HEK293 (cell line): Measurements from ENCODE around the gene CUL7.

Experiments used
- CTCF ChIA-PET: fragments of 350-600 bp; formaldehyde crosslinking; extraction: SDS; loops from one replicate; lab custom pipeline; 2021; ENCODE audit warnings: antibody characterized with exemption; lab: Yijun Ruan, JAX
- POLR2A ChIA-PET: fragments of 300-600 bp; formaldehyde crosslinking; extraction: SDS; loops from one replicate; lab custom pipeline; 2020; ENCODE audit warnings: antibody characterized with exemption, inconsistent platforms; lab: Yijun Ruan, JAX
- H3K27ac ChIP-seq: fragments of 200-500 bp; sonication (Bioruptor generic); 2 replicates; pipeline ENCODE4 v1.5.1; 2014; ENCODE audit warnings: low read depth, low read length, control low read depth, inconsistent platforms; ENCODE audit errors: extremely low read depth
- H3K36me3 ChIP-seq, 2 experiments: fragments of 200-500 bp in 1 of 2; sonication (Bioruptor generic) in 1 of 2; 1 replicate in 1 of 2; 2 replicates in 1 of 2; pipeline ENCODE4 v1.5.1; 2014 to 2017; ENCODE audit warnings: inconsistent platforms in 2 of 2, low read length in 2 of 2; ENCODE audit not compliant: control insufficient read depth in 2 of 2, insufficient read depth in 1 of 2
- H3K4me1 ChIP-seq: fragments of 200-500 bp; sonication (Bioruptor generic); 2 replicates; pipeline ENCODE4 v1.5.1; 2014; ENCODE audit warnings: mild to moderate bottlenecking, low read length, inconsistent platforms; ENCODE audit not compliant: control insufficient read depth, insufficient read depth
- H3K4me3 ChIP-seq: 2 replicates; pipeline ENCODE4 v1.5.1; 2011; ENCODE audit warnings: low read depth, mild to moderate bottlenecking, control low read depth, low read length, moderate library complexity
- H3K9me3 ChIP-seq: fragments of 200-500 bp; sonication (Bioruptor generic); 2 replicates; pipeline ENCODE4 v1.5.1; 2014; ENCODE audit warnings: low read depth, low read length, inconsistent platforms; ENCODE audit not compliant: control insufficient read depth, insufficient read depth
- GFI1B ChIP-seq: fragments of 450-650 bp; formaldehyde crosslinking; IDR thresholded peaks from 2 replicates; pipeline ENCODE4 v1.5.1; 2016; ENCODE audit warnings: missing biosample characterization, missing genetic modification characterization
- HOXD13 ChIP-seq: sonication (generic); formaldehyde crosslinking; IDR thresholded peaks from 2 replicates; pipeline ENCODE4 v1.8.0; 2022; ENCODE audit warnings: missing genetic modification reagents, borderline replicate concordance
- PRDM1 ChIP-seq: fragments of 450-650 bp; formaldehyde crosslinking; IDR thresholded peaks from 2 replicates; pipeline ENCODE4; 2016; ENCODE audit warnings: missing biosample characterization, missing genetic modification characterization
- SP3 ChIP-seq: fragments of 450-650 bp; formaldehyde crosslinking; IDR thresholded peaks from 2 replicates; pipeline ENCODE4 v1.5.1; 2016; ENCODE audit warnings: missing biosample characterization, missing genetic modification characterization
- TCF7L2 ChIP-seq: IDR thresholded peaks from 2 replicates; pipeline ENCODE4 v1.6.1; 2011; ENCODE audit warnings: low read depth, mild to moderate bottlenecking, inconsistent platforms, low read length, moderate library complexity, borderline replicate concordance
- ZIC2 ChIP-seq: fragments of 450-650 bp; formaldehyde crosslinking; IDR thresholded peaks from 2 replicates; pipeline ENCODE4 v1.5.1; 2016; ENCODE audit warnings: missing biosample characterization, missing genetic modification characterization
- ZNF114 ChIP-seq: fragments of 450-650 bp; formaldehyde crosslinking; IDR thresholded peaks from 2 replicates; pipeline ENCODE4 v1.5.0; 2017; ENCODE audit warnings: missing biosample characterization, missing genetic modification characterization
- ZNF311 ChIP-seq: fragments of 450-650 bp; formaldehyde crosslinking; IDR thresholded peaks from 2 replicates; pipeline ENCODE4 v1.5.1; 2017; ENCODE audit warnings: missing biosample characterization, missing genetic modification characterization, borderline replicate concordance
- ZNF335 ChIP-seq: fragments of 450-650 bp; formaldehyde crosslinking; conservative IDR thresholded peaks from 2 replicates; pipeline ENCODE4 v1.5.1; 2016; ENCODE audit warnings: missing biosample characterization, missing genetic modification characterization
- ZNF521 ChIP-seq: fragments of 450-650 bp; formaldehyde crosslinking; IDR thresholded peaks from 2 replicates; pipeline ENCODE4 v1.5.1; 2017; ENCODE audit warnings: missing biosample characterization, mild to moderate bottlenecking, missing genetic modification characterization
- ZNF585B ChIP-seq: fragments of 450-650 bp; formaldehyde crosslinking; IDR thresholded peaks from 2 replicates; pipeline ENCODE4 v1.5.1; 2016; ENCODE audit warnings: missing biosample characterization, missing genetic modification characterization
- ZNF664 ChIP-seq: fragments of 450-650 bp; formaldehyde crosslinking; IDR thresholded peaks from 2 replicates; pipeline ENCODE4 v1.5.1; 2016; ENCODE audit warnings: missing biosample characterization, missing genetic modification characterization
- ZSCAN30 ChIP-seq: fragments of 450-650 bp; IDR thresholded peaks from 2 replicates; pipeline ENCODE4 v1.5.1; 2018; ENCODE audit warnings: missing biosample characterization, mild to moderate bottlenecking, missing genetic modification characterization, moderate library complexity
- TF ChIP-seq, protein P1 (sequence below): fragments of 450-650 bp; formaldehyde crosslinking; IDR thresholded peaks from 2 replicates; pipeline ENCODE4 v1.5.1; 2016; ENCODE audit warnings: missing biosample characterization, missing genetic modification characterization

Gene CUL7

GRCh38 chr6:43037706-43038105 lies 15.9 kb downstream of the CUL7 start:
- peaks cover 44 to 83% of the 10 kb centered on the region in 2 experiments for H3K36me3 ChIP-seq

GRCh38 chr6:43037197-43037596 lies 16.5 kb downstream of the CUL7 start:
- POLR2A ChIA-PET: interaction anchor here (0.7 to 5.0 kb wide), 4 partner anchors 16 to 1138 kb away, joined by 3 to 22 read pairs (median 8); partner anchors contain the start of genes CUL7 and RRP36
- Histone ChIP-seq H3K36me3 (peaks cover 44 to 83% of the 10 kb centered on the region in 2 experiments), H3K4me3 (no peak overlapping the region), H3K4me1 (no peaks in the 10 kb centered on the region), H3K27ac (no peak overlapping the region), H3K9me3 (no peaks in the 10 kb centered on the region)
- TF ChIP-seq GFI1B (tag by site-specific recombination) (no peak), ZNF585B (tag by site-specific recombination) (no peak)
- CTCF ChIA-PET: interaction anchor here (0.7 to 1.5 kb wide), 4 partner anchors 14 to 399 kb away, joined by 3 to 4 read pairs (median 3); no protein-coding TSS in a partner anchor

More at GRCh38 chr6:43037706-43038105, 15.9 kb downstream of the CUL7 start:
- no peaks in the 10 kb centered on the region for H3K4me1 ChIP-seq
- no peaks in the 10 kb centered on the region for H3K9me3 ChIP-seq
- no peak for TF ChIP-seq TCF7L2
- H3K27ac ChIP-seq: no peak overlapping the region
- ChIA-PET CTCF (interaction anchor here (0.7 to 1.5 kb wide), 4 partner anchors 14 to 400 kb away, joined by 3 to 4 read pairs (median 3); no protein-coding TSS in a partner anchor), POLR2A (interaction anchor here (1.0 to 3.3 kb wide), 2 partner anchors 16 to 137 kb away, joined by 3 to 13 read pairs; partner anchors contain the start of gene CUL7)
- H3K4me3 ChIP-seq: no peak overlapping the region

DNA sequence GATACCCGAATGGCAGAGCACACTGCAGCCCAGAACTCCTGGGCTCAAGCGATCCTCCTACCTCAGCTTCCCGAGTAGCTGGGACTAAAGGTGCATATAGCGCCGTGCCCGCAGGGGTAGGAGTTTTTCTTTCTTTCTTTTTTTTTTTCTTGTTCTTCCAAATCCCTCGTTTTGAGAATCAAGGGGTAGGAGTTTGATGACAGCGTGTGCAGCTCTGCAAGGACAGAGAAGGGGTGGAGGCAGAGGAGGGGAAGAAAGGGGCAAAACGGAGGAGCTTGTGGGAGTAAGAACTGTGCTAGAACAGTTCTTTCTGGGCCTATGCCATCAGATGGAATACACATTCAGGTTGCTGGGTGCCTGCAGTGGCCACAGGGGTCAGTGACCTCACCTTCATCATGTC lies 16.9 kb downstream of the CUL7 start:
- POLR2A ChIA-PET: interaction anchor here (0.7 to 5.0 kb wide), 5 partner anchors 16 to 1301 kb away, joined by 3 to 22 read pairs (median 3); partner anchors contain the start of genes CUL7, KLHDC3, MEA1 and RRP36
- Histone ChIP-seq H3K4me1 (no peaks in the 10 kb centered on the region), H3K4me3 (no peak overlapping the region), H3K9me3 (no peaks in the 10 kb centered on the region), H3K36me3 (peaks cover 48 to 84% of the 10 kb centered on the region in 2 experiments), H3K27ac (no peak overlapping the region)
- TF ChIP-seq ZSCAN30 (tag by site-specific recombination): no peak
- CTCF ChIA-PET: interaction anchor here (1.5 kb wide), 1 partner anchor 107 kb away, joined by 3 read pairs; no protein-coding TSS in a partner anchor

DNA sequence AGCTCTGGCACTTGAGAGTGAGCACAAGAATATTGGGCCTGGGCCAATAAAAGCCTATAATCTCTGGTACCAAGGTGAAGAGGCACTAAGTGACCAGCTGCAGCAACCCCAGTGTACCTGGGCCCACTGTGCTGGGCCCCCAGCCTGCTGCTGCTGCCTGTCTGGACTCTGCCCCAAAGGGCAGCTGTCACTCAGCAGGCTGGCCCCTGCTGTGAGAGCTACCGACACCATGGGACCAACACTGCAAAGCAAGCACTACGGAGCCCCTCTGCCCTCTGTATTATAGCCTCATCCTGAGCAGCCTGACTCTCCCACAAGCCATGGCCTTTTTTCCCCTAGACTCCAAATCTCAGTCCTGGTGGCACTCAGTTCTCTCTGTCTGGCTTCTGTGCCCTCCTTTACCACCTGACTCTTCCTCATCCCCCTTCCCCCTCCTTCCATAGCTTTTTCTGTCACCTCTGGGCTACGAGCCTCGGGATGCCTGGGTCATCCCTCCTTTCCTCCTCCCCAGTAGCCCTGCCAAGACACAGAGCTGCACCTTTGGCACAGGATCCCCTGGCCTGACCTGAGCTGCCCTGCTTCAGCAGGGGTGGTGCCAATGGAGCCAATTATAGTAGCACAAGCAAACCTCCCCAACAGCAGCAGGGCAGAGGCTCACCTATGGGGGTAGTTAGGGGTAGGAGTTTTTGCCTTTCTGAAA lies 18.0 kb downstream of the CUL7 start:
- POLR2A ChIA-PET: interaction anchor here (0.6 to 5.0 kb wide), 7 partner anchors 10 to 41 kb away, joined by 3 to 22 read pairs (median 4); partner anchors contain the start of genes CUL7, KLC4, KLHDC3 and MEA1
- TF ChIP-seq SP3 (tag by site-specific recombination): no peak
- 0 out of 2 replicates have a peak, but pooled peaks have one; percentile 19 for TF ChIP-seq ZIC2 (tag by site-specific recombination)
- no peak for TF ChIP-seq PRDM1 (tag by site-specific recombination)
- no peak overlapping the region for H3K4me3 ChIP-seq
- no peaks in the 10 kb centered on the region for H3K9me3 ChIP-seq
- CTCF ChIA-PET: interaction anchor here (0.6 to 1.4 kb wide), 4 partner anchors 10 to 108 kb away, joined by 3 to 4 read pairs (median 3); no protein-coding TSS in a partner anchor
- H3K36me3 ChIP-seq: peaks cover 41 to 79% of the 10 kb centered on the region in 2 experiments
- 0 out of 2 replicates have a peak overlapping the region, but pooled peaks have one; percentile 37 for H3K27ac ChIP-seq
- no peaks in the 10 kb centered on the region for H3K4me1 ChIP-seq

DNA sequence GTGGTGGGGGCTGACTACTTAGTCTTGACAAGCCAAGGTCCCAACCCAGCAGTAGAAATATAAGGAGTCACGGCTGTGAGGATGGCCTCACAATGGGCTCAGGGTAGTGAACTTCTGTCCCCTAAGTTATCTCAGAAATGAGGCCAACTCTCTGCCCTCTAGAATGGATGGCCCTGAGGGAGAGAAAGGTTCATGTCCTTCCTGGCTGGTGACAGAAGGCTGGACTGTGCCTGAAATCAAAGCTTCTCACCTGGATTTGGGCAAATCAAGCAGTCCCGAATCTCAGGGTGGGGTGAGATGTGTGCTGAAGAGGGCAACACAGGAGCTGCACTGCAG lies 19.5 kb downstream of the CUL7 start:
- POLR2A ChIA-PET: interaction anchor here (2.0 to 5.0 kb wide), 3 partner anchors 10 to 25 kb away, joined by 5 to 22 read pairs (median 13); partner anchors contain the start of genes KLC4, MRPL2 and RRP36
- Histone ChIP-seq H3K36me3 (peaks cover 50 to 78% of the 10 kb centered on the region in 2 experiments), H3K4me1 (no peaks in the 10 kb centered on the region), H3K4me3 (no peak overlapping the region), H3K9me3 (no peaks in the 10 kb centered on the region), H3K27ac (no peak overlapping the region)
- TF ChIP-seq ZNF311 (tag by site-specific recombination) (no peak), ZNF114 (tag by site-specific recombination) (no peak), ZNF664 (no peak), ZNF521 (tag by site-specific recombination) (no peak), HOXD13 (CRISPR knock-in tag) (no peak), ZNF335 (tag by site-specific recombination) (no peak)
- TF ChIP-seq, protein P1, sequence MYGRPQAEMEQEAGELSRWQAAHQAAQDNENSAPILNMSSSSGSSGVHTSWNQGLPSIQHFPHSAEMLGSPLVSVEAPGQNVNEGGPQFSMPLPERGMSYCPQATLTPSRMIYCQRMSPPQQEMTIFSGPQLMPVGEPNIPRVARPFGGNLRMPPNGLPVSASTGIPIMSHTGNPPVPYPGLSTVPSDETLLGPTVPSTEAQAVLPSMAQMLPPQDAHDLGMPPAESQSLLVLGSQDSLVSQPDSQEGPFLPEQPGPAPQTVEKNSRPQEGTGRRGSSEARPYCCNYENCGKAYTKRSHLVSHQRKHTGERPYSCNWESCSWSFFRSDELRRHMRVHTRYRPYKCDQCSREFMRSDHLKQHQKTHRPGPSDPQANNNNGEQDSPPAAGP (tag by site-specific recombination): no peak
- CTCF ChIA-PET: interaction anchor here (1.5 kb wide), 1 partner anchor 110 kb away, joined by 7 read pairs; no protein-coding TSS in a partner anchor
